Endothelial cell of umbilical vein (primary cell): ENCODE results near the gene SERGEF. TPM values are rescaled to one million over a fixed set of nuclear protein-coding genes. Genes with fewer than 3 reads are reported as not detected.

Experiments
- BruUV-seq: library from RNA; stranded (reverse); fragments of 400-500 nt; replicated peaks from 2 replicates; lab custom pipeline; 2021; lab: Mats Ljungman, UMichigan
- CTCF ChIA-PET: fragments of 300-600, 350-600 bp; sonication (Branson Sonifier 250); formaldehyde crosslinking; loops from one replicate; lab custom pipeline; 2021; ENCODE audit warnings: antibody characterized with exemption, inconsistent platforms; lab: Charles Lee
- POLR2A ChIA-PET: fragments of 300-600, 350-600 bp; sonication (Branson Sonifier 250); formaldehyde crosslinking; loops from one replicate; lab custom pipeline; 2021; ENCODE audit warnings: antibody characterized with exemption, inconsistent platforms; lab: Charles Lee
- DNase-seq: peaks from one replicate; pipeline ENCODE4 v3.0.0-alpha.2; 2011; ENCODE audit warnings: low read depth, low spot score
- FAIRE-seq: peaks from 2 replicates; lab custom pipeline; 2011; peaks lifted over from hg19 to GRCh38; lab: Jason Lieb, UNC
- H2AFZ ChIP-seq: 2 replicates; pipeline ENCODE4 v1.6.0; 2012; ENCODE audit warnings: low read depth, low read length, control low read depth, inconsistent platforms
- H3K27ac ChIP-seq: 2 replicates; pipeline ENCODE4 v1.5.1; 2011; ENCODE audit warnings: low read depth, mild to moderate bottlenecking, control low read depth, low read length, moderate library complexity; ENCODE audit not compliant: insufficient read depth
- H3K27me3 ChIP-seq, 2 experiments: 2 replicates each; pipeline versions ENCODE4 v1.6.0 to v1.6.1; 2011; ENCODE audit warnings: low read length in 2 of 2, mixed read lengths in 1 of 2; ENCODE audit not compliant: control insufficient read depth in 2 of 2, insufficient read depth in 2 of 2
- H3K36me3 ChIP-seq, 2 experiments: 2 replicates in 1 of 2; 3 replicates in 1 of 2; pipeline ENCODE4 v1.5.1; 2011; ENCODE audit warnings: low read length in 2 of 2, mild to moderate bottlenecking in 1 of 2, moderate library complexity in 1 of 2; ENCODE audit not compliant: control insufficient read depth in 2 of 2, insufficient read depth in 2 of 2; ENCODE audit errors: extremely low read depth in 1 of 2
- H3K4me1 ChIP-seq: 3 replicates; pipeline ENCODE4 v1.5.1; 2011; ENCODE audit warnings: mild to moderate bottlenecking, low read length; ENCODE audit not compliant: control insufficient read depth, insufficient read depth; ENCODE audit errors: extremely low read depth
- H3K4me2 ChIP-seq: 2 replicates; pipeline ENCODE4 v1.6.1; 2011; ENCODE audit warnings: low read length, control low read depth, mixed read lengths; ENCODE audit not compliant: insufficient read depth
- H3K4me3 ChIP-seq, 3 experiments: fragments of 200-600 bp in 1 of 3; sonication (generic), shearing (Covaris generic) in 1 of 3; replicated peaks in 1 of 3; 2 replicates each; pipeline ENCODE4 v1.5.1; 2011 to 2016; ENCODE audit warnings: control low read depth in 3 of 3, low read length in 3 of 3, mild to moderate bottlenecking in 2 of 3, inconsistent platforms in 1 of 3, low read depth in 1 of 3, moderate library complexity in 1 of 3; ENCODE audit not compliant: insufficient read depth in 1 of 3
- H3K79me2 ChIP-seq: 2 replicates; pipeline ENCODE4 v1.6.0; 2012; ENCODE audit warnings: low read length, inconsistent platforms; ENCODE audit not compliant: control insufficient read depth, insufficient read depth
- H3K9ac ChIP-seq: replicated peaks from 2 replicates; pipeline ENCODE3; 2011; ENCODE audit warnings: low read length, control low read depth; ENCODE audit not compliant: insufficient read depth; ENCODE audit errors: extremely low read depth
- H3K9me1 ChIP-seq: replicated peaks from 3 replicates; pipeline ENCODE4 v1.6.0; 2011; ENCODE audit warnings: mild to moderate bottlenecking, low read length; ENCODE audit not compliant: control insufficient read depth, insufficient read depth; ENCODE audit errors: extremely low read depth
- H3K9me3 ChIP-seq: replicated peaks from 2 replicates; pipeline ENCODE4 v1.5.1; 2012; ENCODE audit warnings: low read length, inconsistent platforms; ENCODE audit not compliant: control insufficient read depth, insufficient read depth
- H4K20me1 ChIP-seq: replicated peaks from 2 replicates; pipeline ENCODE3; 2011; ENCODE audit warnings: mild to moderate bottlenecking, low read length; ENCODE audit not compliant: control insufficient read depth, insufficient read depth; ENCODE audit errors: extremely low read depth
- MYC ChIP-seq: IDR thresholded peaks from one replicate; pipeline ENCODE4 v1.6.1; 2011; ENCODE audit warnings: mild to moderate bottlenecking, low read depth, low read length
- dilution Hi-C: fragments of 300-500 bp; cut with MboI; formaldehyde crosslinking; loops from one replicate; pipeline ENCODE4 v1.15.0; 2019; ENCODE audit warnings: low sequenced_read_pairs; ENCODE audit not compliant: extremely low pct_ligation_motif_present
- intact Hi-C: fragments of 100-400 bp; cut with micrococcal nuclease; formaldehyde crosslinking; loops from one replicate; pipeline ENCODE4 v1.10.0; 2022
- polyA plus RNA-seq, 4 experiments: library from polyadenylated mRNA; depleted of rRNA in 3 of 4; stranded (reverse) in 3 of 4; unstranded in 1 of 4; fragments of >200 nt; gene quantifications; 2 replicates each; pipeline versions ENCODE4 v1.2.1 to v1.2.3, GENCODE V29; 2011 to 2012; ENCODE audit warnings: missing spikeins in 1 of 4
- total RNA-seq: library from RNA; stranded (reverse); gene quantifications from 2 replicates; pipeline ENCODE4 v1.2.3, GENCODE V29; 2021
- TF ChIP-seq, protein P1 (sequence below), 2 donors: IDR thresholded peaks; 1 replicate in 1 of 2; 2 replicates in 1 of 2; pipeline ENCODE4 v1.5.1; 2011; ENCODE audit warnings: low read length in 2 of 2, mild to moderate bottlenecking in 2 of 2, moderate library complexity in 2 of 2, control low read depth in 1 of 2, inconsistent platforms in 1 of 2, low read depth in 1 of 2; ENCODE audit not compliant: insufficient read depth in 1 of 2; ENCODE audit errors: extremely low read depth in 1 of 2

The SERGEF gene
- total and polyA plus RNA-seq, 2 donors (not counting 3 experiments of a cell fraction or from before 2014, with no cell fraction given), result 8.7 to 16.7 TPM

DNA sequence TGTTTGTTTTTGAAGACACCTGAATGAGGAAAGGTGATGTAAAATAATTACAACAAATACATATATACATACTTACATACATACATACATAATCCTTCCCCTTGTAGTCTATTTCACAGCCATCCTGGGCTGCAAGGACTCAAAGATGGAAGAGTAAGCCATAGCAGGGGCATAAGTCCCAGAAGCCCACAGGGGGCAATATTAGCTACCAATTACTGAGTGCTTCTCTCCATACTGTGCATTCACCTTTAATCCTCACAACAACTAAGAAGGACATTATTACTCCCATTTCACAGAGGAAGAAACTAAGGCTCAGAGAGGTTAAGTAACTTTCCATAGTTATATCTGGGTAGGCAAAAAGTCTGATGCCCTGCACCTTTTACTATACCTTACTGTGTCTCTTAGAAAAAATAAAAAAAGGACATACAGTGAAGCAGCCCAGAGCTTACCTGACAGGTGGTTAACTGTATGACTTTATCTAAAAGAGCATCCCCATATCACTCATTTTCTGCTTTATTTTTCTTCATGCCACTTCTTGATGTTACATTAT, 2.7 kb downstream of the SERGEF start:
- H3K4me2 ChIP-seq, result no peak overlapping the region

More for the DNA sequence above, 2.7 kb downstream of the SERGEF start:
- no peak overlapping the region for H2AFZ ChIP-seq
- H3K79me2 ChIP-seq, result no peaks in the 10 kb centered on the region
- FAIRE-seq, result no peak
- intact Hi-C loops (loop anchor here (5.0 kb wide), 1 partner anchor 312 kb away; the partner anchor contains the start of genes GTF2H1 and HPS5), dilution Hi-C loops (no loop called here)
- no TSS peak for BruUV-seq
- no peak overlapping the region for H3K9ac ChIP-seq
- H3K27ac ChIP-seq, result no peak overlapping the region
- no peaks in the 10 kb centered on the region for H3K9me3 ChIP-seq
- no peak overlapping the region for H3K4me3 ChIP-seq
- peaks cover 9% of the 10 kb centered on the region for H3K4me1 ChIP-seq
- DNase-seq, result no peak
- H3K9me1 ChIP-seq, result no peaks in the 10 kb centered on the region
- H4K20me1 ChIP-seq, result no peaks in the 10 kb centered on the region
- no peaks in the 10 kb centered on the region for H3K36me3 ChIP-seq
- CTCF ChIA-PET, result interaction anchor here (1.2 to 2.4 kb wide), 7 partner anchors 20 to 279 kb away, joined by 3 to 10 read pairs (median 4); partner anchors contain the start of gene SAAL1
- peaks cover 4 to 6% of the 10 kb centered on the region in 2 experiments for H3K27me3 ChIP-seq
- POLR2A ChIA-PET, result no interaction called here
- TF ChIP-seq, protein P1, sequence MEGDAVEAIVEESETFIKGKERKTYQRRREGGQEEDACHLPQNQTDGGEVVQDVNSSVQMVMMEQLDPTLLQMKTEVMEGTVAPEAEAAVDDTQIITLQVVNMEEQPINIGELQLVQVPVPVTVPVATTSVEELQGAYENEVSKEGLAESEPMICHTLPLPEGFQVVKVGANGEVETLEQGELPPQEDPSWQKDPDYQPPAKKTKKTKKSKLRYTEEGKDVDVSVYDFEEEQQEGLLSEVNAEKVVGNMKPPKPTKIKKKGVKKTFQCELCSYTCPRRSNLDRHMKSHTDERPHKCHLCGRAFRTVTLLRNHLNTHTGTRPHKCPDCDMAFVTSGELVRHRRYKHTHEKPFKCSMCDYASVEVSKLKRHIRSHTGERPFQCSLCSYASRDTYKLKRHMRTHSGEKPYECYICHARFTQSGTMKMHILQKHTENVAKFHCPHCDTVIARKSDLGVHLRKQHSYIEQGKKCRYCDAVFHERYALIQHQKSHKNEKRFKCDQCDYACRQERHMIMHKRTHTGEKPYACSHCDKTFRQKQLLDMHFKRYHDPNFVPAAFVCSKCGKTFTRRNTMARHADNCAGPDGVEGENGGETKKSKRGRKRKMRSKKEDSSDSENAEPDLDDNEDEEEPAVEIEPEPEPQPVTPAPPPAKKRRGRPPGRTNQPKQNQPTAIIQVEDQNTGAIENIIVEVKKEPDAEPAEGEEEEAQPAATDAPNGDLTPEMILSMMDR (IDR thresholded peaks at IDR 0.05; ENCODE audit: extremely low read depth in 1 of 2, insufficient read depth in 1 of 2, low read depth in 1 of 2, low read length in 2 of 2), result peak in 1 of 2 donors; percentile 3
- TF ChIP-seq MYC, result no peak
